Ishikawa (cell line): ENCODE data around the gene COL21A1.

ENCODE experiments used
- CEBPB ChIP-seq: IDR thresholded peaks from 2 replicates; pipeline ENCODE4 v1.6.1; 2012
- CREB1 ChIP-seq: IDR thresholded peaks from 2 replicates; pipeline ENCODE4 v1.6.1; 2012; ENCODE audit warnings: low read depth
- EGR1 ChIP-seq: IDR thresholded peaks from 2 replicates; pipeline ENCODE4 v1.6.1; 2012
- EP300 ChIP-seq: IDR thresholded peaks from 2 replicates; pipeline ENCODE4 v1.6.1; 2012; ENCODE audit warnings: borderline replicate concordance
- FOXM1 ChIP-seq: IDR thresholded peaks from 2 replicates; pipeline ENCODE4 v1.6.1; 2012; ENCODE audit warnings: low read depth, borderline replicate concordance
- MAX ChIP-seq: IDR thresholded peaks from 2 replicates; pipeline ENCODE4 v1.6.1; 2012
- NFIC ChIP-seq: IDR thresholded peaks from 2 replicates; pipeline ENCODE4 v1.6.1; 2012
- RAD21 ChIP-seq: IDR thresholded peaks from 2 replicates; pipeline ENCODE4 v1.6.1; 2012; ENCODE audit warnings: low read depth
- TAF1 ChIP-seq: IDR thresholded peaks from 2 replicates; pipeline ENCODE4 v1.6.1; 2012; ENCODE audit warnings: low read depth, mild to moderate bottlenecking
- TCF12 ChIP-seq: IDR thresholded peaks from 2 replicates; pipeline ENCODE4 v1.6.1; 2012; ENCODE audit warnings: low read depth
- TEAD4 ChIP-seq: IDR thresholded peaks from 2 replicates; pipeline ENCODE4 v1.6.1; 2012
- YY1 ChIP-seq: IDR thresholded peaks from 2 replicates; pipeline ENCODE4 v1.6.1; 2012; ENCODE audit warnings: low read depth
- ZBTB7A ChIP-seq: IDR thresholded peaks from 2 replicates; pipeline ENCODE4 v1.6.1; 2012; ENCODE audit warnings: low read depth
- TF ChIP-seq, protein P1 (sequence below): IDR thresholded peaks from 2 replicates; pipeline ENCODE4 v1.6.1; 2012
- TF ChIP-seq, protein P2 (sequence below): IDR thresholded peaks from 2 replicates; pipeline ENCODE4 v1.6.1; 2012; ENCODE audit warnings: low read depth, mild to moderate bottlenecking

Gene COL21A1

DNA sequence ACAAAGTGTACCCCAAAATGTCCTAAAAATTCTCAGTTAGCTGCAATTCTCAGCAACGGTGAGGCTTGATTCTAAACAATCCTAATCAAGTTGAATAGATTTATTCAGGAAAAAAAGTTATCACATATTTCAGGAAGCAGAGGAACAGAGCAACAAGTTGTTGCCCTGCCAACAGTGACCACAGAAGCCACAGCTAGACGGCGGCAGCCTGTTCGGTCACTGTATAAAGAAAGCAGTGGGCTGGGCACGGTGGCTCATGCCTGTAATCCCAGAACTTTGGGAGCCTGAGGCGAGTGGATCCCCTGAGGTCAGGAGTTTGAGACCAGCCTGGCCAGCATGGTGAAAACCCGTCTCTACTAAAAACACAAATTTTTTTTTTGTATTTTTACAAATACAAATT, 200.8 kb downstream of the COL21A1 start:
- no peak for TF ChIP-seq CREB1
- TF ChIP-seq NFIC: no peak
- TF ChIP-seq, protein P1, sequence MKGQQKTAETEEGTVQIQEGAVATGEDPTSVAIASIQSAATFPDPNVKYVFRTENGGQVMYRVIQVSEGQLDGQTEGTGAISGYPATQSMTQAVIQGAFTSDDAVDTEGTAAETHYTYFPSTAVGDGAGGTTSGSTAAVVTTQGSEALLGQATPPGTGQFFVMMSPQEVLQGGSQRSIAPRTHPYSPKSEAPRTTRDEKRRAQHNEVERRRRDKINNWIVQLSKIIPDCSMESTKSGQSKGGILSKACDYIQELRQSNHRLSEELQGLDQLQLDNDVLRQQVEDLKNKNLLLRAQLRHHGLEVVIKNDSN: no peak

GRCh38 chr6:56043761-56044160, 203.6 kb downstream of the COL21A1 start:
- no peak for TF ChIP-seq TEAD4
- TF ChIP-seq RAD21: no peak
- TF ChIP-seq CREB1: no peak
- no peak for TF ChIP-seq NFIC
- TF ChIP-seq, protein P2, sequence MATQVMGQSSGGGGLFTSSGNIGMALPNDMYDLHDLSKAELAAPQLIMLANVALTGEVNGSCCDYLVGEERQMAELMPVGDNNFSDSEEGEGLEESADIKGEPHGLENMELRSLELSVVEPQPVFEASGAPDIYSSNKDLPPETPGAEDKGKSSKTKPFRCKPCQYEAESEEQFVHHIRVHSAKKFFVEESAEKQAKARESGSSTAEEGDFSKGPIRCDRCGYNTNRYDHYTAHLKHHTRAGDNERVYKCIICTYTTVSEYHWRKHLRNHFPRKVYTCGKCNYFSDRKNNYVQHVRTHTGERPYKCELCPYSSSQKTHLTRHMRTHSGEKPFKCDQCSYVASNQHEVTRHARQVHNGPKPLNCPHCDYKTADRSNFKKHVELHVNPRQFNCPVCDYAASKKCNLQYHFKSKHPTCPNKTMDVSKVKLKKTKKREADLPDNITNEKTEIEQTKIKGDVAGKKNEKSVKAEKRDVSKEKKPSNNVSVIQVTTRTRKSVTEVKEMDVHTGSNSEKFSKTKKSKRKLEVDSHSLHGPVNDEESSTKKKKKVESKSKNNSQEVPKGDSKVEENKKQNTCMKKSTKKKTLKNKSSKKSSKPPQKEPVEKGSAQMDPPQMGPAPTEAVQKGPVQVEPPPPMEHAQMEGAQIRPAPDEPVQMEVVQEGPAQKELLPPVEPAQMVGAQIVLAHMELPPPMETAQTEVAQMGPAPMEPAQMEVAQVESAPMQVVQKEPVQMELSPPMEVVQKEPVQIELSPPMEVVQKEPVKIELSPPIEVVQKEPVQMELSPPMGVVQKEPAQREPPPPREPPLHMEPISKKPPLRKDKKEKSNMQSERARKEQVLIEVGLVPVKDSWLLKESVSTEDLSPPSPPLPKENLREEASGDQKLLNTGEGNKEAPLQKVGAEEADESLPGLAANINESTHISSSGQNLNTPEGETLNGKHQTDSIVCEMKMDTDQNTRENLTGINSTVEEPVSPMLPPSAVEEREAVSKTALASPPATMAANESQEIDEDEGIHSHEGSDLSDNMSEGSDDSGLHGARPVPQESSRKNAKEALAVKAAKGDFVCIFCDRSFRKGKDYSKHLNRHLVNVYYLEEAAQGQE: no peak
- TF ChIP-seq TAF1: no peak
- TF ChIP-seq YY1: no peak
- TF ChIP-seq, protein P1: no peak
- TF ChIP-seq CEBPB: no peak
- TF ChIP-seq TCF12: no peak
- no peak for TF ChIP-seq ZBTB7A
- no peak for TF ChIP-seq FOXM1
- TF ChIP-seq EP300: no peak

DNA sequence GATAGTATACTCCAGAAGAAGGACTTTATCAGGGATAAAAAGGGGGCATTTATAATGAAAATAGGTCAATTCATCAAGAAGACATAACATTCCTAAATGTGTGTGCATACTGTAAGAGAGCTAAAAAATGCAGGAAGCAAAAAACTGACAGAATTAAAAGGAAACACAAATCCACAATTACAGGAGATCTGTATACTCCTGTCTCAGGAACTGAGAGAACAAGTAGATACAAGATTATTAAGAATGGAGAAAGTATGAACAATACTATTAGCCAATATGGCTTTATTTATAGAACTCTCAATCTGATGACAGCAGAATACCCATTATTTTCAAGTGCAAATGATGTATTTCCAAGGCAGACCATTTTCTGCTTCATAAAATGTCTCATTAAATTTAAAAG, 204.3 kb downstream of the COL21A1 start:
- TF ChIP-seq FOXM1 (no peak), RAD21 (no peak), TCF12 (no peak), YY1 (no peak), CREB1 (no peak), EGR1 (no peak), MAX (no peak), NFIC (no peak), TAF1 (no peak), EP300 (no peak), ZBTB7A (no peak), CEBPB (no peak), TEAD4 (no peak)
- TF ChIP-seq, protein P1: no peak
- TF ChIP-seq, protein P2: no peak

- TF ChIP-seq, protein P1: no peak
- TF ChIP-seq RAD21 (no peak), TCF12 (no peak), TAF1 (no peak), EGR1 (no peak), YY1 (no peak), MAX (no peak), CEBPB (no peak), EP300 (no peak), ZBTB7A (no peak)
These were observed 205.8 kb downstream of the COL21A1 start for GRCh38 chr6:56041591-56041990.

- TF ChIP-seq CREB1: no peak
- TF ChIP-seq TAF1: no peak
- no peak for TF ChIP-seq EP300
- no peak for TF ChIP-seq MAX
- no peak for TF ChIP-seq TEAD4
- TF ChIP-seq TCF12: no peak
- TF ChIP-seq EGR1: no peak
- TF ChIP-seq, protein P1: no peak
These were observed 206.5 kb downstream of the COL21A1 start for GRCh38 chr6:56040889-56041301.
